SK-N-MC (cell line): ENCODE data around the gene GLRX2.
A peak's percentile ranks its signal among the peaks of the same experiment; 100 is the strongest.
"Not testable (repeated sequence)": the region's sequence is repeated elsewhere in the genome, so short reads cannot be mapped to it uniquely, and the experiment has no call there.

Source experiments
- DNase-seq: peaks from one replicate; pipeline ENCODE4 v3.0.0-alpha.2; 2011; ENCODE audit warnings: low read depth, low spot score
- H3K27ac ChIP-seq: fragments of 200-600 bp; sonication (generic); 2 replicates; pipeline ENCODE4 v1.5.1; 2016; ENCODE audit warnings: mixed run types
- H3K36me3 ChIP-seq: fragments of 200-600 bp; sonication (generic); 2 replicates; pipeline ENCODE4 v1.6.1; 2017; ENCODE audit warnings: antibody characterized with exemption, low read length, mixed read lengths; ENCODE audit not compliant: insufficient read depth
- H3K4me3 ChIP-seq: fragments of 200-600 bp; sonication (generic); 2 replicates; pipeline ENCODE4 v1.5.1; 2016
- H3K9ac ChIP-seq: fragments of 200-600 bp; sonication (generic); 2 replicates; pipeline ENCODE4 v1.8.0; 2017; ENCODE audit warnings: mixed run types, mixed read lengths; ENCODE audit not compliant: insufficient read length
- H3K9me3 ChIP-seq: fragments of 200-600 bp; sonication (generic); 2 replicates; pipeline ENCODE4 v1.6.1; 2017; ENCODE audit warnings: low read depth, mild to moderate bottlenecking, antibody characterized with exemption, low read length, moderate library complexity, mixed read lengths
- FOXP2 ChIP-seq: optimal IDR thresholded peaks from 2 replicates; pipeline ENCODE3; 2011; ENCODE audit warnings: mild to moderate bottlenecking, moderate library complexity; ENCODE audit not compliant: insufficient read depth; ENCODE audit errors: extremely low read length, control extremely low read depth

GLRX2 gene

DNA sequence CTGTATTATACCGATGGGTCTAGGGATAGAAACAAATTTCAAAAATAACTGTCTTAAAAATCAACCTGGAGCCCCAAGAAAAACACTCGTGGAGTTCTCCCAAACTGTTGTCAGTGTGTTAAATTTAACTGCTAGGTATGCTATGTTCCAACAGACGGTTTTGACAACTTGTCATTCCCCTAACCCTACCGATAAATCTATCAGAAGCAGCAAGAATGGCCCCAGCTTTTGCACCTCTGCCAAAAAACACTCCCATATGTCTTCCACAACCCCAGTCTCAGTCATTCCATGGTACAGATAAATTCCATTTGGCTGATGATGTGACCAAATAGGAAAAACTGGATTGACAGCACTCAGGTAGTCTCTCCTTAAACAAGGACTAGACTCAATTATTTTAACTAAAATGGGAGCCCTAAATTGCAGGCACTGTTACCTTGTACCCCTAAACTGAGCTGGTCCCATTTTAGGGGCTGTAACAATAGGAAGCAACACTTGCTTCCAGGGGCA lies 51.0 kb downstream of the GLRX2 start:
- Histone ChIP-seq H3K27ac (no peak overlapping the region), H3K4me3 (no peak overlapping the region), H3K36me3 (peaks cover 33% of the 10 kb centered on the region), H3K9ac (no peak overlapping the region), H3K9me3 (no peaks in the 10 kb centered on the region)
- no peak for TF ChIP-seq FOXP2
- DNase-seq = no peak

DNA sequence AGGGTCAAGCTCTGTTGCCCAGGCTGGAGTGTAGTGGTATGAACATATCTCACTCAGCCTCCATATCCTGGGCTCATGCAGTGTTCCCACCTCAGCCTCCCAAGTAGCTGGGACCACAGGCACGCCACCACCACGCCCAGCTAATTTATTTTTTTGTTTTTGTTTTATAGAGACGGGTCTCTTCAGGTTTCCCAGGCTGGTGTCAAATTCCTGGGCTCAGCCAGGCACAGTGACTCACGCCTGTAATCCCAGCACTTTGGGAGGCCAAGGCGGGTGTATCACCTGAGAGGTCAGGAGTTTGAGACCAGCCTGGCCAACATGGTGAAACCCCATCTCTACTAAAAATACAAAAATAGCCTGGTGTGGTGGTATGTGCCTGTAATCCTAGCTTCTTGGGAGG lies 56.3 kb downstream of the GLRX2 start:
- not testable (repeated sequence) for H3K9ac ChIP-seq, H3K9me3 ChIP-seq, DNase-seq, H3K4me3 ChIP-seq
- peak overlapping the region; percentile 15; the same call in 1 of the 2 replicates for H3K27ac ChIP-seq
- peaks cover 64% of the 10 kb centered on the region for H3K36me3 ChIP-seq
